ENCODE data around the gene SAMSN1. TPM values are rescaled to one million over a fixed set of nuclear protein-coding genes. Genes with fewer than 3 reads are reported as not detected.

The SAMSN1 gene
- polyA plus RNA-seq (ENCODE audit: insufficient read length) = 2.9 TPM

DNA sequence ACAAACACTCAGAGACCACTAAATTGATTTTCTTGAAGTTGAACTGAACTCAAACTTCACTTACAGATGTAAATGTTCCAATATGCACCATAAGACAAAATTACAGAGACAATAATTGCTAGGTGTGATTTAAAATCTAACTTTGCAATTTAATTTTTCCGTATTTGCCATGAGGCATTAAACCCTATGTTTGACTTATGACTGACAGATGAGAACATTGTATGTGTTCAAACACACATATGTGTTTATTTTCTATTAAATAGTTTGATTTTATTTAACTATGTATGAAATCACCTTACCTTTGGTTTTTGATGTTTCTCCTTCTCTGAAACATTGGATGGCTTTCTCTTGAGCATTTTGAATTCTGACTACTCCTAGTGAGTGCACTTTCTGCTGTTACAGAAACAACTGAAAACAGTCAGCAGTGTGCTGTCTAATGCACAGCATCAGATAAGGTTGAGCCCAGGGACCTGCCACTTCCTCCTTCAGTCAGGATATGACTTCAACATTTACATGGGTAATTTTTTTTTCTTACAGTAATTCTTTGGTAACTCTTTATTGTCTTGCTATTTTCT, at the start of gene SAMSN1:
Gene SAMSN1 (minus strand): TSS at position 410 of the 575 bp plus-strand sequence. CDS start 54 bp downstream, at position 356.
- DNase-seq = no peak

- no peak for DNase-seq
Observed at GRCh38 chr21:14595449-14595848, 49.3 kb upstream of the SAMSN1 start.

DNA sequence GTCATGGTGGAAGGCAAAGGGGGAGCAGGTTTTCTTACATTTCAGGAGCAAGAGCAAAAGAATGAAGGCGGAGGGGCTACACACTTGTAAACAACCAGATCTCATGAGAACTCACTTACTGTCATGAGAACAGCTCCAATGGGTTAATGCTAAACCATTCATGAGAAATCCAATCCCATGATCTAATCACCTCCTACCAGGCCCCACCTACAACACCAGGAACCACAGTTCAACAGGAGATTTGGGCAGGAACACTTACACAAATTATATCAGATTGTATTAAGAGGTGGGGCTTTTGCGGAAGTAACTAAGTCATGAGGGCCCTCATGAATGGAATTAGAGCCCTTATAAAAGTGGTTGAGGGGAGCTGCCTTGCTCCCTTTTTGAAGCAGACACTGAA, 48.9 kb upstream of the SAMSN1 start:
- no peak for DNase-seq

- DNase-seq = no peak
Observed at GRCh38 chr21:14593230-14593629, 47.1 kb upstream of the SAMSN1 start.

DNA sequence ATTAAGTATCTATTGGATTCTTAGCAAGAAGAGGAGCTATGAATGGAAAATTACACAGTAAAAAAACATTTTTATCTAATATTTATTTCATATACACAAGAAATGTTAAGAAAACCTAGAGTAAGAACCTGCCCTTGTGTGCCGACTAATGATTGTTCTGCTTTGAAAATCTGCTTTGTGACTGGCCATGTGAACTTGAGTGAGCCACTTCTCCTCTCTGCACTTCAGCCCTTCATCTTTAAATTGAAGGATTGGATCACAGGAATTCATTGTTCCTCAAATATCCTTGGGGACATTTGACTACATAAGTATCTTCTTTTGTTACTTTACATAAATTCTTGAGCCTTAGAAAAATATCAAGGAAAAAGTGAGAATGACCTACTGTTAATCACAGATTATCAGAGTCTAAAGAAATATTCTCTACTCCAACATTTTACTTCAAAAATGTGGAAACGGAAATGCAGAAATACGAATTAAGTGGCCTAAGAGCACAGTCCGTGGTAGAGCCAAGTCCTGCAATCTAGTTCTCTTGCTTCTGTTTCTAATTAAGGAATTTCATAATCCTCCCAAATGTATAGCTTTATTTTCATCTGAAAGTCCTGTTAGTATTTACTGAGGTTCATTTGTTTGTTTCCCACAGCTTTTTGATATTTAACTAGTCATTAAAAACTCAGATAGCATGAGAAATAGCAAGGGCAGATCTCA, 46.3 kb upstream of the SAMSN1 start:
- DNase-seq = no peak

DNA sequence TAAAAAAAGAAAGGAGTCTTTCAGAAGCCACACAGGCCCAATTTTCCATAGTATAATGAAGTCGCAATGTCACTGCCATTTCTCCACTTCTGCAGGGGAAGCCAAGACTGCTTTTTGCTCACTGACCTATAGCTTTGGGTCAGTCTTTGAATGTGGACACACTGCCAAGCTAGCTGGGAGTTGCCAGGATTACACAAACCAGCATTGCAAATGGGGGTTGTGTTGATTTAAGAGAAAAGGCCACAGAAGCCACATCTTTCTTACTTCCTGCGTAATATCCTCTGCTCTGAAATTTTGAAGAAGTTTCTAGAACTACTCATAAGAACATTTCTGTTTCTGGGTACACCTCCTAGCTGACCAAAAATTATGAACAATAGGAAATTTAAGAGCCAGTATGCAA, 45.8 kb upstream of the SAMSN1 start:
- DNase-seq = no peak

GRCh38 chr21:14591377-14591776, 45.3 kb upstream of the SAMSN1 start:
- DNase-seq = no peak

- no peak for DNase-seq
Observed at GRCh38 chr21:14589855-14590563, 43.9 kb upstream of the SAMSN1 start.

DNA sequence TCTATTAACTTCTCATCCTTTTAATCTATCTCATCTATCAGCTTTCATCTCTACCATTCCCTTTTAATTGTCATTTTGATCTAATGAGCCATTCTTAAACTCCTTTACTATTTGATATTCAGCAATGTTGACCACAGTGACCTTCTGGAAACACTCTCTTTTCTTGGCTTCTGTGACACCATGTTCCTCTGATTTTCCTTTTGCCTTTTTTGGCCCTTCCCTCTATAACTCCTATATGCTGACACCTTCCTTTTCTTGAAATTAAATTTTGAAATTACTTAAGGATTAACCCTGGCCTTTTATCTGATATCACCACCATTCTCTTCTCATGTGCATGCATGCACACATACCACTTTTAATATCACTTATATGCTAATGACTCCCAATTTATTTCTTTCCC, 41.2 kb upstream of the SAMSN1 start:
- DNase-seq = no peak

DNA sequence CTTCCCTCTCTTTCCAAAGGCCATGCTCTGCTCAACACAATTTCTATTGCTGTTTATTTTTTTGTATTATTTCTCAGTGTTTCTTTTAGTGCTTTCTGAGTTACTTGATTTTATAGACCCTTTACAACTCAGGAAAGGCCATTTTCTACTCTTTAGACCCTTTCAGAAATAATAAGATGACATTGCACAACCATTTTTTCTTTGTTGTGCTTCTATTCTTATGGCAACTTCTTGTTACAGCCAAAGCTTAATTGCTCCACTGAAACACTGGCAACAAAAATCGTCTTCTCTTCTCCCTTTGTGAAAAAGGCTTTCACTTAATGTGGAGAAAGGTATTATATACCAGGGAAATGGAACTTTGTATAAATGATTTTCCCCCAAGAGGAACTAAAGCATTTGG, 39.0 kb upstream of the SAMSN1 start:
- DNase-seq = no peak

DNA sequence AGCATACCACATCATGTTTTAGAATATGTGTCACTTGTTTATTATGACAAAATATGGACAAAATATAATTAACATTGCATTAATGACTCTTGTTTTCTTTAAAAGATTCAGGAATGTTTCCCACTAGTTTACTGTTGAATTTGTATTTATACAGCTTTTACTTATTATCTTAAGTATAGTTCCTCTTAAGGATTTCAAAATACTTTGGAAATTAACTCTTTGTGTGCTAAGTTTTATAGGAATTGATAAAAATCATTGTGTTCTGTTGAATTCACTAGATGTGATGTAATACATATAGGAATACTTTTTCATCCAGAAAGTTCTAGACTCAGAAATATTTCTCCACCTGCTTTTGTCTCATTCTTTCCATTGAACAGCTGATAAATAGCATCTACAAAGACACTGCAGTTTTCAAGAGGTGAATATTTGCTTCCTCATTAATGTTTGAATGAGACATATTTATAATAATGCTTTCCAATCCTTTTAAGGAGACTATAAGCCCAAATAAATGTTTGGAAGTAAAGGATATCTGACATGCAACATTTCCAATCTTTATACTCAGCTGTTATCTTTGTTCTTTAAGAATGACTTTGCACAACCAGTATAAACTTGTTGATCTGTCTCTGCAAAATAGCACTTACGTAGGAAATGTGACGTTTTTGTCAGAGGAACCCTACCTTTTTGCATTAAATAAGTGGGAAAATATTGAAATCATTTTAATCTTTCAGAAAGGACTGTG, 38.4 kb upstream of the SAMSN1 start:
- DNase-seq = no peak

DNA sequence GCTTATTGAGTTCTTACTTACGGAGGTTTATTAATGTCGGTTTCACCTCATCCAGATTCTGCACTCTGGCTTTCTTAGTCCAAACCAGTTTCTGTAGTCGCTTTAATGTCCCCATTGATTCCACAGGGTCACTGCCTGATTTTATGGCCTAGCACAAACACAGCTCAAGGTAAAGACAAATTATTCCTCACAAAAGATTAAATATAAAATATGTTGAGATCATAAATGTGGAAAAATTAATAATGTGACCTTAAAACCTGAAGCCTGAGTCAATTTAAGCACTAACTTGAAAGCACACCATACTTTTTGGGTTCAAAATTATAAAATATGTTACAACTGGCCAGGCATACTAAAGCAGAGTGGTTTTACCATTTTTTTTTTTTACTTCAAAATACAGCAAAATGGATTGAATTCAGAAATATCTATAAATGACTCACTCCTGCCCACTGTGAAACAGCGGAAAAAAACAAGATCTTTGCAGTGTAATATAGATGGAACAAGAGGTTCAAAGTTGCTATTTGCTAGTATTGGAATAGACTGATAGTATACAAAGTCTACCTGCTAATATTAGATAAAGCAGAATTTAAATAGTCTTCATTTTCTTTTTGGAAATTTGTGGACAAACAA, 37.6 kb upstream of the SAMSN1 start:
- DNase-seq = no peak

DNA sequence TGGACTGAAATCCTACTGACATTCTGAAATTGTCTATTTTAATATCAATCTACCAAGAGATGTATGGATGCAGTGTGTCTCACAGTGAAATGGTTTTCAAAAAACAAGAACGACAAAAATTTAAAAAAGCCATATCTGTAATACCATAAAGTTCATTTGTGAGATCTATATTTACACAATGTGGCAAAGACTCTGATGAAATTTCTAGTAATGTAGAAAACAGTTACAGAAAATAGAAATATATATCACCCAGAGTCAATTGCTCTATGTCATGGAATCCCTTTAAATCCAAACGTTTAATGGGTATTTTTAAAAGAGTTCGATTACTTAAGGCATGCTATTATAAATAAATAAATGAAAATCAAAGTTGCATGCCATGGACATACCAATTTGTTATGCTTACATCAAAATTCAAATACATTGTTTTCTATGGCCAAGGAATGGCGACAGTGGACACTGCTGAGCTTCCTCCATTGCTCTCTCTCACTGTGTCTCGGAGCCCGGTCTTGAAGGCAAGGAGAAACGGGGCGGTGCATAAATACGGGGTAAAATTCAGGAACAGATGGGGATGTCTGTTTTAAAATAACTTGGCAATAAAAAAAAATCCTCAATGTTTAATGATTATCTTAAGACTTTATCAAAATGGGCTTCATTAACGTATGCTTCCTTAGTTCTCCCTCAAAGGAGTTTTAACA, 37.0 kb upstream of the SAMSN1 start:
- no peak for DNase-seq

GRCh38 chr21:14581902-14582457, 35.9 kb upstream of the SAMSN1 start:
- DNase-seq = no peak

DNA sequence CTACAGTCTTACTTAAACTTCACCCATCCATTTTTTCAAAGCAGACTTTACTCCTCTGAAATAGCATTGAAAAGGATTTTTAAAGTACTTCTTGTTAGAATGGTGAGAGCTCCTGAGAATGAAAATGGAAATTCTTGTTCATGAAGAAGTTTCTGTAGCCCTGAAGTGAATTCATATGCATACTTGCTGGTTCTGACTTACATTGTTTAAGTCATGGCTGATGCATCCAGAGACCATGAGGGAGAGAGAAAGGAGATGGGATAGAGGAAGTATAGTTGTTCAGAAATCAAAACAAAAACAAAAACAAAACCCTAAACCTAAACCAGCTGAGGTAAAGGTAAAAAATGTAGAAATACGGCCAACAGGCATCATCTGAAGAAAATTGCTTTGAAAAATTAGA, 27.1 kb upstream of the SAMSN1 start:
- no peak for DNase-seq

GRCh38 chr21:14572204-14572780, 26.2 kb upstream of the SAMSN1 start:
- no peak for DNase-seq

GRCh38 chr21:14569868-14570267, 23.8 kb upstream of the SAMSN1 start:
- DNase-seq = no peak

DNA sequence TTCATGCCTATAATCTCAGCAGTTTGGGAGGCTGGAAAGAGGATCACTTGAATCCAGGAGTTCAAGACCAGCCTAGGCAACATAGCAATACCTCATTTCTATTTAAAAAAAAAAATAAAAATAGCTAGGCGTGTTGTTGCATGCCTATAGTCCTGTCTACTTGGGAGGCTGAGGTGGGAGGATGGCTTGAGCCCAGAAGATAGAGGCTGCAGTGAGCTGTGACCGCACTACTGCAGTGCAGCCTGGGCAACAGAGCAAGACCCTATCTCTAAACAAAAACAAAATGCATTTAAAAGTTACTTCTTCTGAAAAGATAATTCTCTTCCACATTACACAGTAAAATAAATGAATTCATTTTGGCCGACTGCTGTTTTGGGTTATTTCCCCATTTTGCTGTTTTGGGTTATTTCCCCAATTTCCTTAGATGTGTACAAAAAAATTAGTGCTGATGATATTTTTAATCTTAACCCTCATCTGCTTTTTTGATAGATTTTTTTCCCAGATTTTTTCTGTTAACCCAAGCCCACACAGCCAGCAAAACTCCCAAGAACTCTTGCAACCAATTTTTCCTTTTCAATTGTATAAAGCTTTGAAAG, 23.0 kb upstream of the SAMSN1 start:
- DNase-seq = no peak

- no peak for DNase-seq
Observed at GRCh38 chr21:14567331-14568279, 21.5 kb upstream of the SAMSN1 start.

GRCh38 chr21:14566894-14567293, 20.8 kb upstream of the SAMSN1 start:
- DNase-seq = no peak
